A549 (cell line): ENCODE measurements around the gene GIT1. TPM values are rescaled to one million over a fixed set of nuclear protein-coding genes. Genes with fewer than 3 reads are reported as not detected.
A peak's percentile ranks its signal among the peaks of the same experiment; 100 is the strongest.

ENCODE experiments used
- ATAC-seq, 2 experiments: fragments of 200-7000 bp in 1 of 2; fragments of >200 bp in 1 of 2; cut with Nextera tagmentation in 1 of 2; cut with Tn5 transposase in 1 of 2; 3 replicates each; pipeline versions ENCODE4 v1.8.0 to v1.9.1; 2018 to 2020; ENCODE audit warnings: mild to moderate bottlenecking in 1 of 2, moderate library complexity in 1 of 2
- CTCF ChIA-PET: fragments of 300-600 bp; sonication (Branson Sonifier 250); formaldehyde crosslinking; extraction: SDS; loops from one replicate; lab custom pipeline; 2021; ENCODE audit warnings: antibody characterized with exemption, inconsistent platforms; lab: Yijun Ruan, JAX
- POLR2A ChIA-PET: fragments of 350-600 bp; formaldehyde crosslinking; extraction: SDS; loops from one replicate; lab custom pipeline; 2021; ENCODE audit warnings: antibody characterized with exemption, inconsistent platforms; lab: Yijun Ruan, JAX
- DNase-seq, 2 experiments: peaks; one replicate each; pipeline versions ENCODE4 v3.0.0 to v3.0.0-alpha.2; 2011 to 2016; ENCODE audit warnings: low read depth in 1 of 2, low spot score in 1 of 2
- FAIRE-seq: peaks from 2 replicates; lab custom pipeline; 2011; peaks lifted over from hg19 to GRCh38; lab: Jason Lieb, UNC
- H3K27ac ChIP-seq, 2 experiments: fragments of >200 bp; sonication (Bioruptor Twin); formaldehyde crosslinking; 3 replicates each; pipeline ENCODE4 v1.5.1; 2016 to 2017
- H3K4me1 ChIP-seq: fragments of >200 bp; sonication (Bioruptor Twin); formaldehyde crosslinking; 3 replicates; pipeline ENCODE4 v1.6.1; 2016
- H3K4me2 ChIP-seq: fragments of >200 bp; sonication (Bioruptor Twin); formaldehyde crosslinking; 3 replicates; pipeline ENCODE4 v1.6.1; 2016
- H3K4me3 ChIP-seq: fragments of >200 bp; sonication (Bioruptor Twin); formaldehyde crosslinking; 3 replicates; pipeline ENCODE4 v1.5.1; 2016
- H3K9me3 ChIP-seq: fragments of >200 bp; sonication (Bioruptor Twin); formaldehyde crosslinking; 3 replicates; pipeline ENCODE4 v1.6.1; 2016
- CBX8 ChIP-seq: fragments of 200-600 bp; sonication (generic); IDR thresholded peaks from 2 replicates; pipeline ENCODE4 v1.6.1; 2016
- EHMT2 ChIP-seq: fragments of 200-600 bp; sonication (generic); IDR thresholded peaks from 2 replicates; pipeline ENCODE4 v1.6.1; 2016; ENCODE audit warnings: antibody characterized with exemption, low read depth, mild to moderate bottlenecking, moderate library complexity
- FOXS1 ChIP-seq: fragments of 250-450 bp; sonication (Bioruptor Pico); IDR thresholded peaks from 2 replicates; pipeline ENCODE4 v1.5.0; 2020; ENCODE audit warnings: mild to moderate bottlenecking, moderate library complexity
- JUN ChIP-seq, 2 experiments: fragments of >200 bp; sonication (Bioruptor Twin); formaldehyde crosslinking; IDR thresholded peaks; 2 replicates in 1 of 2; 3 replicates in 1 of 2; pipeline ENCODE4 v1.6.1; 2016 to 2017
- KDM1A ChIP-seq: fragments of 200-600 bp; sonication (generic); IDR thresholded peaks from 2 replicates; pipeline ENCODE4 v1.6.1; 2016; ENCODE audit warnings: low read depth, mild to moderate bottlenecking
- POLR2A ChIP-seq: IDR thresholded peaks from 2 replicates; pipeline ENCODE4 v1.6.1; 2012; ENCODE audit warnings: mild to moderate bottlenecking, low read length
- RAD21 ChIP-seq, 2 experiments: fragments of >200 bp in 1 of 2; sonication (Bioruptor Twin) in 1 of 2; formaldehyde crosslinking in 1 of 2; IDR thresholded peaks in 1 of 2; conservative IDR thresholded peaks in 1 of 2; 2 replicates in 1 of 2; 3 replicates in 1 of 2; pipeline ENCODE4 v1.6.1; 2012 to 2018; ENCODE audit warnings: inconsistent platforms in 1 of 2
- SMC3 ChIP-seq: fragments of >200 bp; sonication (Bioruptor Twin); formaldehyde crosslinking; IDR thresholded peaks from 3 replicates; pipeline ENCODE4 v1.6.1; 2018; ENCODE audit warnings: inconsistent platforms
- TFCP2L1 ChIP-seq: fragments of 250-450 bp; sonication (Bioruptor Pico); IDR thresholded peaks from 2 replicates; pipeline ENCODE4 v1.5.0; 2021; ENCODE audit warnings: mild to moderate bottlenecking
- ZSCAN20 ChIP-seq: fragments of 250-450 bp; sonication (Bioruptor Pico); IDR thresholded peaks from 2 replicates; pipeline ENCODE4 v1.8.0; 2022; ENCODE audit warnings: mild to moderate bottlenecking, moderate library complexity
- WGBS: methylation state at CpG from one replicate; pipeline ENCODE4 v1.1.6; 2017; ENCODE audit errors: missing lambda C conversion rate; 5-methylcytosine and 5-hydroxymethylcytosine counted together
- polyA plus RNA-seq, 4 experiments: library from polyadenylated mRNA; depleted of rRNA in 3 of 4; stranded (reverse); fragments of >200 nt; fragmentation: RNase III in 1 of 4; extraction: RNeasy Plus Mini Kit Qiagen cat#74134 plus additional on column Dnase treatment in 1 of 4; gene quantifications; 2 replicates in 3 of 4; 3 replicates in 1 of 4; pipeline ENCODE4 v1.2.3, GENCODE V29; 2011 to 2017
- TF ChIP-seq, protein P1 (sequence below): fragments of >200 bp; sonication (Bioruptor Twin); formaldehyde crosslinking; IDR thresholded peaks from 3 replicates; pipeline ENCODE4 v1.6.1; 2016
- TF ChIP-seq, protein P2 (sequence below): IDR thresholded peaks from 2 replicates; pipeline ENCODE4 v1.6.1; 2012
- TF ChIP-seq, protein P3 (sequence below): IDR thresholded peaks from 2 replicates; pipeline ENCODE4 v1.6.1; 2012
- TF ChIP-seq, protein P4 (sequence below): fragments of 150-350 bp; IDR thresholded peaks from 2 replicates; pipeline ENCODE4 v1.6.1; 2014; ENCODE audit warnings: low read depth, mild to moderate bottlenecking, low read length
- TF ChIP-seq, protein P5 (sequence below): fragments of 200-600 bp; sonication (generic); IDR thresholded peaks from 2 replicates; pipeline ENCODE4 v1.6.1; 2016; ENCODE audit warnings: antibody characterized with exemption, mild to moderate bottlenecking, moderate library complexity

GIT1 gene
- polyA plus RNA-seq, 2 of the 4 experiments (the other 2 are of a cell fraction) = 47.8 to 53.0 TPM

DNA sequence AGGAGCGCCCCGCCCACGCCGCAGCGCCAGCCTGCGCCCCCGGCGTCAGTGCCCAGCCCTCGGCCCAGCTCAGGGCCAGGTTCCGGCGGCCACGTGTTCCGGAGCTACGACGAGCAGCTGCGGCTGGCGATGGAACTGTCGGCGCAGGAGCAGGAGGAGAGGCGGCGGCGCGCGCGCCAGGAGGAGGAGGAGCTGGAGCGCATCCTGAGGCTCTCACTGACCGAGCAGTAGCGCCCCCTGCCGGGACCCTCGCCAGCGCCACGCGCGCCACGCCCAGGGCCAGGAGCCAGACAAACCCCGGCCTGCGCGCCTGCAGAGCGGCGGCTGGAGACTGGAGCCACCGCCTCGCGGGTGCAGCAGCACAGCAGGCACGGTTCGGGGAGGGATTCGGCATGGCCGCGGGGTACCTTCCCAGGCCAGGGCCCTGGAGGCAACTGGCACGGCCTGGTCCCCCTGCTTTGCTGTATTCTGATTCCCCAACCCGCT is 23.9 kb upstream of the GIT1 start (continued):
- TF ChIP-seq KDM1A (no peak), RAD21 (conservative IDR thresholded peaks at IDR 0.05 in 1 of 2, IDR thresholded peaks at IDR 0.05 in 1 of 2) (peak; percentile 53 to 67; a peak in 4 of 5 replicates), SMC3 (peak; percentile 74), CBX8 (no peak), ZSCAN20 (no peak), TFCP2L1 (CRISPR knock-in tag) (no peak), JUN (IDR thresholded peaks at IDR 0.05) (0 out of 5 replicates have a peak, but pooled peaks of 1 of the 2 experiments have one; percentile 25), FOXS1 (CRISPR knock-in tag) (peak; percentile 42; the same call in 1 of the 2 replicates), POLR2A (peak; percentile 24; the same call in 1 of the 2 replicates), EHMT2 (no peak)
- TF ChIP-seq, protein P1, sequence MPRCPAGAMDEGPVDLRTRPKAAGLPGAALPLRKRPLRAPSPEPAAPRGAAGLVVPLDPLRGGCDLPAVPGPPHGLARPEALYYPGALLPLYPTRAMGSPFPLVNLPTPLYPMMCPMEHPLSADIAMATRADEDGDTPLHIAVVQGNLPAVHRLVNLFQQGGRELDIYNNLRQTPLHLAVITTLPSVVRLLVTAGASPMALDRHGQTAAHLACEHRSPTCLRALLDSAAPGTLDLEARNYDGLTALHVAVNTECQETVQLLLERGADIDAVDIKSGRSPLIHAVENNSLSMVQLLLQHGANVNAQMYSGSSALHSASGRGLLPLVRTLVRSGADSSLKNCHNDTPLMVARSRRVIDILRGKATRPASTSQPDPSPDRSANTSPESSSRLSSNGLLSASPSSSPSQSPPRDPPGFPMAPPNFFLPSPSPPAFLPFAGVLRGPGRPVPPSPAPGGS = no peak
- TF ChIP-seq, protein P2, sequence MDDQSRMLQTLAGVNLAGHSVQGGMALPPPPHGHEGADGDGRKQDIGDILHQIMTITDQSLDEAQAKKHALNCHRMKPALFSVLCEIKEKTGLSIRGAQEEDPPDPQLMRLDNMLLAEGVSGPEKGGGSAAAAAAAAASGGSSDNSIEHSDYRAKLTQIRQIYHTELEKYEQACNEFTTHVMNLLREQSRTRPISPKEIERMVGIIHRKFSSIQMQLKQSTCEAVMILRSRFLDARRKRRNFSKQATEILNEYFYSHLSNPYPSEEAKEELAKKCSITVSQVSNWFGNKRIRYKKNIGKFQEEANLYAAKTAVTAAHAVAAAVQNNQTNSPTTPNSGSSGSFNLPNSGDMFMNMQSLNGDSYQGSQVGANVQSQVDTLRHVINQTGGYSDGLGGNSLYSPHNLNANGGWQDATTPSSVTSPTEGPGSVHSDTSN = no peak
- TF ChIP-seq, protein P3, sequence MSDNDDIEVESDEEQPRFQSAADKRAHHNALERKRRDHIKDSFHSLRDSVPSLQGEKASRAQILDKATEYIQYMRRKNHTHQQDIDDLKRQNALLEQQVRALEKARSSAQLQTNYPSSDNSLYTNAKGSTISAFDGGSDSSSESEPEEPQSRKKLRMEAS = peak; percentile 99
- TF ChIP-seq, protein P4, sequence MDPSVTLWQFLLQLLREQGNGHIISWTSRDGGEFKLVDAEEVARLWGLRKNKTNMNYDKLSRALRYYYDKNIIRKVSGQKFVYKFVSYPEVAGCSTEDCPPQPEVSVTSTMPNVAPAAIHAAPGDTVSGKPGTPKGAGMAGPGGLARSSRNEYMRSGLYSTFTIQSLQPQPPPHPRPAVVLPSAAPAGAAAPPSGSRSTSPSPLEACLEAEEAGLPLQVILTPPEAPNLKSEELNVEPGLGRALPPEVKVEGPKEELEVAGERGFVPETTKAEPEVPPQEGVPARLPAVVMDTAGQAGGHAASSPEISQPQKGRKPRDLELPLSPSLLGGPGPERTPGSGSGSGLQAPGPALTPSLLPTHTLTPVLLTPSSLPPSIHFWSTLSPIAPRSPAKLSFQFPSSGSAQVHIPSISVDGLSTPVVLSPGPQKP = no peak
- TF ChIP-seq, protein P5, sequence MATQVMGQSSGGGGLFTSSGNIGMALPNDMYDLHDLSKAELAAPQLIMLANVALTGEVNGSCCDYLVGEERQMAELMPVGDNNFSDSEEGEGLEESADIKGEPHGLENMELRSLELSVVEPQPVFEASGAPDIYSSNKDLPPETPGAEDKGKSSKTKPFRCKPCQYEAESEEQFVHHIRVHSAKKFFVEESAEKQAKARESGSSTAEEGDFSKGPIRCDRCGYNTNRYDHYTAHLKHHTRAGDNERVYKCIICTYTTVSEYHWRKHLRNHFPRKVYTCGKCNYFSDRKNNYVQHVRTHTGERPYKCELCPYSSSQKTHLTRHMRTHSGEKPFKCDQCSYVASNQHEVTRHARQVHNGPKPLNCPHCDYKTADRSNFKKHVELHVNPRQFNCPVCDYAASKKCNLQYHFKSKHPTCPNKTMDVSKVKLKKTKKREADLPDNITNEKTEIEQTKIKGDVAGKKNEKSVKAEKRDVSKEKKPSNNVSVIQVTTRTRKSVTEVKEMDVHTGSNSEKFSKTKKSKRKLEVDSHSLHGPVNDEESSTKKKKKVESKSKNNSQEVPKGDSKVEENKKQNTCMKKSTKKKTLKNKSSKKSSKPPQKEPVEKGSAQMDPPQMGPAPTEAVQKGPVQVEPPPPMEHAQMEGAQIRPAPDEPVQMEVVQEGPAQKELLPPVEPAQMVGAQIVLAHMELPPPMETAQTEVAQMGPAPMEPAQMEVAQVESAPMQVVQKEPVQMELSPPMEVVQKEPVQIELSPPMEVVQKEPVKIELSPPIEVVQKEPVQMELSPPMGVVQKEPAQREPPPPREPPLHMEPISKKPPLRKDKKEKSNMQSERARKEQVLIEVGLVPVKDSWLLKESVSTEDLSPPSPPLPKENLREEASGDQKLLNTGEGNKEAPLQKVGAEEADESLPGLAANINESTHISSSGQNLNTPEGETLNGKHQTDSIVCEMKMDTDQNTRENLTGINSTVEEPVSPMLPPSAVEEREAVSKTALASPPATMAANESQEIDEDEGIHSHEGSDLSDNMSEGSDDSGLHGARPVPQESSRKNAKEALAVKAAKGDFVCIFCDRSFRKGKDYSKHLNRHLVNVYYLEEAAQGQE = no peak
- TF ChIP-seq, all 56 proteins: peak for 13

DNA sequence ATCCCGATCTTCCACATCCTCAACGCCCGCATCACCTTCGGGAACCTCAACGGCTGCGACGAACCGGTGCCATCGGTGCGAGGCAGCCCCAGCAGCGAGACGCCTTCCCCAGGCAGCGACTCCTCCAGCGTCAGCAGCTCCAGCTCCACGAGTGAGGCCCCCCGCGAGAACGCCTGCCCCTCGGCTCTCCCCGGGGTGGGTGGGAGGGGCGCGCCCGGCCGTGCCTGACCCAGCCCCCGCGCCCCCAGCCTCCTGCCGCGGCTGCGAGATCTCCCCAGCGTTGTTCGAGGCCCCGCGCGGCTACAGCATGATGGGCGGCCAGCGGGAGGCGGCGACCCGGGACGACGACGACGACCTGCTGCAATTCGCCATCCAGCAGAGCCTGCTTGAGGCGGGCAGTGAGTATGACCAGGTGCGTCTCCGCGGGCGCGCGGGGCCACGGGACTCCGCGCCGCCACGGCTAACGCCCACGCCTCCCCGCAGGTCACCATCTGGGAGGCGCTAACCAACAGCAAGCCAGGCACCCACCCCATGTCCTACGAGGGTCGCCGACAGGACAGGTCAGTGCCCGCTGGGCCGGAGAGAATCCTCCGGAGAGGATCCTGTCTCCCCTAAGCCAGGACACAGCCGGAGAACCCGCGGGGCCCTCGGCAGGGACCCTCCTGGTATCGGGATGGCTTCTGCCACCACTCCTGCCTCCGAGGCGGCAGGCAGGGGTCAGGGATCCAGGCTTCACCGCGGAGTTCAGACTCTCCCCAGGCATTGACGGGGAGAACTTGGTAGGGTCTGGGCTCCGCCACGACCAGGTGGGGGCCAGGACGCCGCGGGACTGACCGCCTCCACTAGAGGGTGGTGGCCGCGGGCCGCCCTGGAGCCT is 23.2 kb upstream of the GIT1 start:
- CTCF ChIA-PET = interaction anchor here (0.5 to 23.2 kb wide), 21 partner anchors 8 to 464 kb away, joined by 3 to 447 read pairs (median 5); partner anchors contain the start of genes ABHD15, ANKRD13B, CORO6 and TP53I13
- Histone ChIP-seq H3K4me2 (peak overlapping the region; percentile 78), H3K9me3 (no peaks in the 10 kb centered on the region), H3K4me3 (peak overlapping the region; percentile 23; the same call in 1 of the 3 replicates), H3K27ac (peak overlapping the region; percentile 67 to 77; a peak in 5 of 6 replicates), H3K4me1 (peaks cover 19% of the 10 kb centered on the region)
- DNase-seq = no peak
- no peak for FAIRE-seq
- ATAC-seq = no peak
- POLR2A ChIA-PET = interaction anchor here (1.0 to 1.1 kb wide), 2 partner anchors 12 to 21 kb away, joined by 3 to 4 read pairs; no protein-coding TSS in a partner anchor
- 95% methylated on average over 69 of the region's 85 CpGs for WGBS
- TF ChIP-seq EHMT2 = no peak
